ENCODE data around the gene NFATC4.

Gene NFATC4

GRCh38 chr14:24411443-24412389, 43.7 kb downstream of the NFATC4 start:
- peak; percentile 30 for DNase-seq
- ATAC-seq: peak; percentile 51

GRCh38 chr14:24414077-24414476, 46.1 kb downstream of the NFATC4 start:
- no peak for ATAC-seq
- DNase-seq: no peak

GRCh38 chr14:24414732-24415420, 46.9 kb downstream of the NFATC4 start:
- ATAC-seq: no peak
- DNase-seq: no peak

- ATAC-seq (no peak), DNase-seq (no peak)
Observed at GRCh38 chr14:24415421-24416253, 47.7 kb downstream of the NFATC4 start.

GRCh38 chr14:24416254-24416931, 48.4 kb downstream of the NFATC4 start:
- ATAC-seq (no peak), DNase-seq (no peak)

GRCh38 chr14:24416932-24417619, 49.1 kb downstream of the NFATC4 start:
- DNase-seq (no peak), ATAC-seq (no peak)

- no peak for DNase-seq
- ATAC-seq: no peak
Observed at GRCh38 chr14:24417832-24418491, 50.0 kb downstream of the NFATC4 start.

GRCh38 chr14:24418492-24418873, 50.5 kb downstream of the NFATC4 start:
- no peak for ATAC-seq
- DNase-seq: no peak

- ATAC-seq (no peak), DNase-seq (no peak)
Observed at GRCh38 chr14:24422261-24422660, 54.3 kb downstream of the NFATC4 start.

GRCh38 chr14:24422694-24423601, 55.0 kb downstream of the NFATC4 start:
- ATAC-seq: peak; percentile 14
- DNase-seq: no peak

- DNase-seq (no peak), ATAC-seq (no peak)
Observed at GRCh38 chr14:24425704-24426103, 57.7 kb downstream of the NFATC4 start.

GRCh38 chr14:24426150-24426911, 58.3 kb downstream of the NFATC4 start:
- DNase-seq (no peak), ATAC-seq (no peak)

- no peak for ATAC-seq
Observed at GRCh38 chr14:24426912-24427536, 59.0 kb downstream of the NFATC4 start.

GRCh38 chr14:24427537-24428508, 59.8 kb downstream of the NFATC4 start:
- DNase-seq (no peak), ATAC-seq (no peak)

More at GRCh38 chr14:24426912-24427536, 59.0 kb downstream of the NFATC4 start:
- DNase-seq: no peak

- DNase-seq (no peak), ATAC-seq (no peak)
Observed at GRCh38 chr14:24428628-24429394, 60.8 kb downstream of the NFATC4 start.

Measured in stimulated activated naive CD8-positive, alpha-beta T cell treated with anti-CD3 and anti-CD28 coated beads, Interleukin-15, Interleukin-2, amounts not matched to agents 100 U/mL and 50 U/mL, for 24 hours (primary cell).